Thoracic aorta (tissue), 2 donors: ENCODE measurements around the gene NR3C2. TPM values are rescaled to one million over a fixed set of nuclear protein-coding genes. Genes with fewer than 3 reads are reported as not detected.

Experiments used
- ATAC-seq: fragments of 150-250 bp; one replicate; pipeline ENCODE4 v1.8.0; 2017; ENCODE audit warnings: low read depth; ENCODE audit not compliant: insufficient number of reproducible peaks, low FRiP score
- DNase-seq: peaks from one replicate; pipeline ENCODE4 v3.0.0-alpha.2; 2020; ENCODE audit warnings: low spot score
- H3K27ac ChIP-seq, 2 donors: fragments of 200-600 bp; sonication (generic); 1 replicate in 1 of 2; 2 replicates in 1 of 2; pipeline ENCODE4 v1.5.1; 2016; ENCODE audit warnings: mild to moderate bottlenecking in 2 of 2, moderate library complexity in 2 of 2
- H3K27me3 ChIP-seq: fragments of 200-600 bp; sonication (generic); replicated peaks from 2 replicates; pipeline ENCODE4 v1.6.0; 2016; ENCODE audit warnings: mild to moderate bottlenecking; ENCODE audit not compliant: insufficient read depth
- H3K36me3 ChIP-seq: fragments of 200-600 bp; sonication (generic); one replicate; pipeline ENCODE4 v1.5.1; 2016
- H3K4me1 ChIP-seq, 2 donors: fragments of 200-600 bp; sonication (generic); 1 replicate in 1 of 2; 2 replicates in 1 of 2; pipeline versions ENCODE4 v1.5.1 to v1.6.0; 2016; ENCODE audit warnings: low read depth in 2 of 2, mild to moderate bottlenecking in 1 of 2; ENCODE audit not compliant: control insufficient read depth in 1 of 2
- H3K4me3 ChIP-seq: fragments of 200-600 bp; sonication (generic); 2 replicates; pipeline ENCODE4 v1.5.1; 2016; ENCODE audit warnings: mild to moderate bottlenecking
- H3K9me3 ChIP-seq: fragments of 200-600 bp; sonication (generic); 2 replicates; pipeline ENCODE4 v1.5.1; 2016
- CTCF ChIP-seq: fragments of 200-600 bp; sonication (generic); IDR thresholded peaks from one replicate; pipeline ENCODE4 v1.5.1; 2019; ENCODE audit warnings: antibody characterized with exemption
- total RNA-seq, 2 donors: library from RNA; depleted of rRNA; stranded (reverse); fragments of >200 nt; gene quantifications; one replicate each; pipeline versions ENCODE4 v1.1.0 to v1.2.3, GENCODE V29; 2016

Gene NR3C2
- total RNA-seq, 2 donors from 2014 or later = 11.2 to 18.1 TPM

GRCh38 chr4:148364525-148364924 is 77.7 kb downstream of the NR3C2 start:
- no peak for TF ChIP-seq CTCF
- ATAC-seq = no peak

GRCh38 chr4:148359769-148360168 is 82.4 kb downstream of the NR3C2 start:
- no peaks in the 10 kb centered on the region for H3K9me3 ChIP-seq
- DNase-seq (no peak), ATAC-seq (no peak)
- H3K27me3 ChIP-seq = no peaks in the 10 kb centered on the region
- H3K4me1 ChIP-seq = no peaks in the 10 kb centered on the region
- no peak overlapping the region for H3K27ac ChIP-seq
- no peak overlapping the region for H3K4me3 ChIP-seq
- no peaks in the 10 kb centered on the region for H3K36me3 ChIP-seq
- TF ChIP-seq CTCF = no peak

More at GRCh38 chr4:148364525-148364924, 77.7 kb downstream of the NR3C2 start:
- no peak for DNase-seq
- no peaks in the 10 kb centered on the region for H3K27me3 ChIP-seq
- H3K36me3 ChIP-seq = no peaks in the 10 kb centered on the region
- peaks cover 0 to 8% of the 10 kb centered on the region in 2 donors for H3K4me1 ChIP-seq
- no peaks in the 10 kb centered on the region for H3K9me3 ChIP-seq
- no peak overlapping the region for H3K27ac ChIP-seq
- no peak overlapping the region for H3K4me3 ChIP-seq

GRCh38 chr4:148355442-148356123 is 86.6 kb downstream of the NR3C2 start:
- no peaks in the 10 kb centered on the region for H3K27me3 ChIP-seq
- TF ChIP-seq CTCF = no peak
- no peak overlapping the region for H3K27ac ChIP-seq
- DNase-seq (no peak), ATAC-seq (no peak)
- no peaks in the 10 kb centered on the region for H3K9me3 ChIP-seq
- H3K4me1 ChIP-seq = no peaks in the 10 kb centered on the region
- H3K36me3 ChIP-seq = no peaks in the 10 kb centered on the region
- no peak overlapping the region for H3K4me3 ChIP-seq

- no peaks in the 10 kb centered on the region for H3K27me3 ChIP-seq
- no peaks in the 10 kb centered on the region for H3K36me3 ChIP-seq
- no peaks in the 10 kb centered on the region for H3K9me3 ChIP-seq
- DNase-seq (no peak), ATAC-seq (no peak)
- no peak overlapping the region for H3K27ac ChIP-seq
- no peak for TF ChIP-seq CTCF
- H3K4me1 ChIP-seq = no peaks in the 10 kb centered on the region
- no peak overlapping the region for H3K4me3 ChIP-seq
These were observed 88.0 kb downstream of the NR3C2 start for GRCh38 chr4:148354186-148354585.

- Histone ChIP-seq H3K4me1 (no peaks in the 10 kb centered on the region), H3K4me3 (no peak overlapping the region), H3K9me3 (no peaks in the 10 kb centered on the region), H3K27ac (no peak overlapping the region), H3K36me3 (no peaks in the 10 kb centered on the region), H3K27me3 (no peaks in the 10 kb centered on the region)
- no peak for DNase-seq
- no peak for ATAC-seq
- no peak for TF ChIP-seq CTCF
These were observed 88.6 kb downstream of the NR3C2 start for GRCh38 chr4:148353571-148353970.
